ENCODE results near the gene ENO3.

Gene ENO3

DNA sequence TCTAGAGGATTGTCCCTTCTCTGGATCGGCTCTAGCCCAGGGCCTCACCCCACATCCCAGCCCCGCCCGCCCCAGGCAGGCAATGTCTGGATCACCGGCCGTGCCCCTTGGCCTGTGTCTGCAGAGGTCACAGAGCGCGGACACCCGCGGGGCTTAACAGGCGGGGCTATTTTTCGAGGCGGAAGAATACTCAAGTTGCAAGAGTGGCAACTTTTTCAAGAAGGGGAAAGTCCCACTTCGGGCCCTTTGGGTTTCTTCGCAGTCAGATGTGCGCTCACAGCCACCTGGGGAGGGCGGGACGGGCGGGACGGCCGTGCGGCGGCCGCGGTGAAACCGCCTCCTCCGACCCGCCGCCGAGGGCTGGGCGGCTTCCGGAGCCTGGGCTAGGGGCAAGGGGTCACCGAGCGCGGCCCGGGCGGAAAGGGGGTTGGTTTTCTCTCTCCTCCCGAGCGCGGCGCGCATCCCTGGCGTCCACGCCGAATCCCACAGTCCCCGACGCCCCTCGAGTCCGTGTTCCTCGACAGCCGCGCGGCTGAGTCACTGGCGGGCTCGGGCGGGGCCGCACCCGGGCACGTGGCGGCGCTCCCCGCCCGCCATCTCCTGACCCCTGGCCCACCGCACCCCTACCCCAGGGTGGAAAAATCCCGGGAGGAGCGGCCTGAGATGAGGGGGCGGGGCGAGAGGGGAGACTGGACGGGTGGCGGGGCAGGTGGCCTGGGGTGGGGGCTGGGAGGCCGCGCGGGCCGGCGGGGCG lies 1.4 kb upstream of the ENO3 start:
- no peak for DNase-seq (ENCODE audit: low read depth, low spot score)

DNA sequence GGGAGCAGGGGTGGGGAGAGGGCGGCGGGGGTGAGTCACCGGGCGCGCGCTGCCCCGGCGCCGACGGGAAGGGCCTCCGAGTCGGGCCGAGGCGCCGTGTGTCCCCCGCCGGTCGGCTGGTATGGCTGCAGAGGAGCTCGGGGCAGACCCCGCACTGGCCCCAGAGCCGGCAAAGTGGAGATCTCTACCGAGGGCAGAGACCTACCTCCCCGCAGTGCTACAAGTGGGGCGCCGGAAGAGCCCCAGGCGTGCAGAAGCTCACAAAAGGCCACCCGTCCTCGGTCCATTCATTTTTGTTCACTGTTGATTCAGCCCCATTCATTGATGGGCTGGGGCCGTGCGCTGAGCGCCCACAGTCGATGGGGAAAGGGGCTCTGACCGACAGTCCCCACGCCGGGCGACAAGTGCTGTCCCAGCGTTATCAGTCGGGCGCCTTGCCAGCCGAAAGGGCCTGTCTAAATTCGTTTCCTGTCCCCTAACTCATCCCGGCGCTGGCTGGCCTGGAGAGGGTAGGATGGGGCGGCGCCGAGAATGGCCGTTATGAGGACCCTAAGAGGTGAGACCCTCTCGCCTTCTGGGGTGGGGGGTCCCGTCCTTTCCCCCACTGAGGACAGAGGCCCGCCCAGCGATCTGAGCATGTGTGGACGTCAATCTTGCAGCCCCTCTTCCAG lies 709 bp upstream of the ENO3 start:
- no peak for DNase-seq (ENCODE audit: low read depth, low spot score)

DNA sequence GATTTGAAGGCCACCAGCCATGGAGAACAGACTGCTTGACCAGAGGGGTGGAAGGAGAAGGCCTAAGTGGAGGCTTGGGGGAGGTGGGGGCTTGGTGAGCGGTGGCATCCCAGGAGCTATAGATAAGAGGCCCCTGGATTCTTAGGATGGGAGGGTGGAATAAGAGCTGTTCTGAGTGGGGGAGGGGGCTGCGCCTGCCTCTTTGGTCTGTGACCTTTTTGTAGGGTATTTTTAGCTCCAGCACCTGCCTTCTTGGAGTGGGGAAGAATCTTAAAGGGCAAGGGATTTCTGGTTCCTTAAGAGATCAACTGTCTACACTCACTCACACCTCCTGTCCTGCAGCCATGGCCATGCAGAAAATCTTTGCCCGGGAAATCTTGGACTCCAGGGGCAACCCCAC lies 567 bp downstream of the ENO3 start:
- no peak for DNase-seq (ENCODE audit: low read depth, low spot score)

DNA sequence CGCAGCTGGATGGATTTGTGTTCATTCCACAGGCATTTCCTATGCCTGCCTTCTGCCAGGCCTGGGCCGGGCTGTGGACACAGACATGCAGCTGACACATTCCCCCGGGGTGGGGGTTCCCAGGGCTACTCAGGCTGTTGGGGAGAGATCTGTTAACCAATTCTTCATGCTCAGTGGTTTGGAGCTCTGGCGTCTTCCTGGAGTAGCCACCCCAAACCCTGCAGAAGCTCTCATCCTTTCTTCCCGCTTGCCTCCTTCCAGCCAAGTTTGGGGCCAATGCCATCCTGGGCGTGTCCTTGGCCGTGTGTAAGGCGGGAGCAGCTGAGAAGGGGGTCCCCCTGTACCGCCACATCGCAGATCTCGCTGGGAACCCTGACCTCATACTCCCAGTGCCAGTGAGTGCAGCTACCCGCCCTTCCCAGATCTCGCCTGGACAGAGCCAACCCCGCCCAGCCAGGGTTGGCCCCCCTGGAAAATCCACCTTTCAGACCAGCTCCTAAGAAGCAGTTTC lies 2.6 kb downstream of the ENO3 start:
- no peak for DNase-seq (ENCODE audit: low read depth, low spot score)

DNA sequence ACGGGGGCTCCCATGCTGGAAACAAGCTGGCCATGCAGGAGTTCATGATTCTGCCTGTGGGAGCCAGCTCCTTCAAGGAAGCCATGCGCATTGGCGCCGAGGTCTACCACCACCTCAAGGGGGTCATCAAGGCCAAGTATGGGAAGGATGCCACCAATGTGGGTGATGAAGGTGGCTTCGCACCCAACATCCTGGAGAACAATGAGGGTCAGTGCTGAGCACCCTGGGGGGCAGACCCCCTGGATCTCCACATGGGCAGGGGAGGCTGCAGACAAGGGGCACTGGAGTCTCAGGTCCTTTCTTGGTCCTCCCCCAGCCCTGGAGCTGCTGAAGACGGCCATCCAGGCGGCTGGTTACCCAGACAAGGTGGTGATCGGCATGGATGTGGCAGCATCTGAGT lies 4.2 kb downstream of the ENO3 start:
- no peak for DNase-seq (ENCODE audit: low read depth, low spot score)

DNA sequence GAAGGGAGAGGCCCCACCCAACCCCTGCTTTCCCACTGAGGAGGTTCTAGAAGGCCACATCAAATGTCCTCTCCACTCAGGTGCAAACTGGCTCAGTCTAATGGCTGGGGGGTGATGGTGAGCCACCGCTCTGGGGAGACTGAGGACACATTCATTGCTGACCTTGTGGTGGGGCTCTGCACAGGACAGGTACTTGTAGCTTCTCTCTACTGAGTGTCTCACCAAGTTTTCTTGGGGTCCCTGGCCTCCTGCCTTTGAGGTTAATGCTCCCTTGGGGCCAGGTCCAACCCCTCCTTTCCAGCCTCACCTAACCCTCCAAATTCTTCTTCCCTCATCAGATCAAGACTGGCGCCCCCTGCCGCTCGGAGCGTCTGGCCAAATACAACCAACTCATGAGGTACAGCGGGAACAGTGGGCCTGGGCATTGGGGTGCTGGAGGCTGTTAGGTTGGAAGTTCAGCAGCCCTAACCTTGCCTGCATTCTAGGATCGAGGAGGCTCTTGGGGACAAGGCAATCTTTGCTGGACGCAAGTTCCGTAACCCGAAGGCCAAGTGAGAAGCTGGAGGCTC lies 5.7 kb downstream of the ENO3 start:
- DNase-seq (ENCODE audit: low read depth, low spot score), result no peak

DNA sequence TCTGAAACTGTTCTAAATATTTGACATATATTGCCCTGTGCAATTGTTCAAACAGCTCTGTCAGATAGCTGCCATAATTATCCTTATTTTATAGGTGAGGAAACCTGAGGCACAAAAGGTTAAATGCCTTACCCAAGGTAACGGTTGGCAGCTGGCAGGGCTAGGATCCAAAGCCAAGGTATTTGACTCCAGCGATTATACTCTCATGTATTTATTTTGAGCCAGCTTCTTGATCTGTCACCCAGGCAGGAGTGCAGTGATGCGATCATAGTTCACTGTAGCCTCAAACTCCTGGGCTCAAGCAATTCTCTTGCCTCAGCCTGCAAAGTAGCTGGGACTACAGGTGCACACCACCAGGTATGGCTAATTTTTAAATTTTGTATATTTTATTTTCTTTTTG lies 7.2 kb downstream of the ENO3 start:
- no peak for DNase-seq (ENCODE audit: low read depth, low spot score)

DNA sequence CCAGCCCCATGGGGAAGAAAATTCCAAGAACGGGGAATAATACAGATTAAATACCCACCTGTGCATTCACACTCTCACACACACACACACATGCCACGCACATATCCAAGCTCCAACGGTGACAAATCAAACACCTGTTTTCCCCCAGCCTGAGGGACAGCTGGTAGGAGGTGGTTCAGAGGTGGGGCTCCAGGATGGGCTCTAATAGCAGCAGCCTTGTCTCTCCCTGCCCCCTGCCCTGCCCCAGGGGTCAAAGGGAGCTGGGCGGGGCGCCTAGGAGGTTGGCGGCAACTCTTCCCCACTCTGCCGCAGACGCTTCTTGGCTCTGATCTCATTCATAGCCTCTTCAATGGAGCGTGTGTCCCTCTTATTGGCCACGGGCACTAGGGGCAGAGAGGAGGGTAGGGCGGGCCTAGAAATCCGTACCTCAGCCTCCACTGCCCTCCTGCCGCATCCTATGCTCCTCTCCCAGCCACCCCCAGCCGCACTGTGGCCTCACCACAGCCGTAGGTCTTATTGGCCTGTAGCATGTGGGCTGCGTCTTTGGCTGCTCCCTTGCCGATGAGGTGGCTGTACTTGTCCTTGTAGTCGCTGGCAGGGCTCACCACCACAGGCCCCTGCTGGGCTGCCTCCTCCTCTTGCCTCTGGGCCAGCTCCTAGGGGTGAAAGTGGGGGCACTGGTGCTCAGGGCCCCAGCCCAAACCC lies 8.5 kb downstream of the ENO3 start:
- DNase-seq (ENCODE audit: low read depth, low spot score), result no peak

DNA sequence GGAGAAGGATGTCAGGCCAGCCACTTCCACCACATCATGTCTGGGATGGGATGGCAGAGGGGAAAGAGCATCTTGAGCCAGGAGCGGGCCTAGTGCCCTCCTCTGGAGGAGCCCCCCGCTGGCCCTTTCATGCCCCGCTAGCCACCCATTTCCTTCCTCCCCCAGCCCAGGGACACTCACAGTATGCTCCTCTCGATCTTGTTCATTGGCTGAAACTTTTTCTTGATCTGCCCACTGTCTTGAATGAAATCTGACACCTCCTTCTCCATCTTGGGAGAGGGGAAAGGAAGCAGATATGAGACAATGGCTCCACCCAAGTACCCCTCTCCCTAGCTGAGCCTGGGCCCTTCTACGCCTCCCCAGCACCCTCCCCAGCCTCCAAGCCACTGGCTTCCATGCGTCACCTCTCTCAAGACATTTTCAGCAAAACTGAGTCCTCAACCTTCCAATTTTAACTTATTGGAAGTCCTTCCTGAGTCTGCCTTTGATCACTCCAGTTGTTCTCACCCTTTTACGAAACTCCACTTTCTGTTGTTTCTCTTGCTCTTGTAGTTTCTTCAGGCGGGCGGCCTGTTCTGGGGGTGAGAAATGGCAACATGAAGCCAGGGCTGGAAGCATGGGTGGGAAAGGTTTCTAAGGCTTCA lies 9.5 kb downstream of the ENO3 start:
- DNase-seq (ENCODE audit: low read depth, low spot score), result no peak

DNA sequence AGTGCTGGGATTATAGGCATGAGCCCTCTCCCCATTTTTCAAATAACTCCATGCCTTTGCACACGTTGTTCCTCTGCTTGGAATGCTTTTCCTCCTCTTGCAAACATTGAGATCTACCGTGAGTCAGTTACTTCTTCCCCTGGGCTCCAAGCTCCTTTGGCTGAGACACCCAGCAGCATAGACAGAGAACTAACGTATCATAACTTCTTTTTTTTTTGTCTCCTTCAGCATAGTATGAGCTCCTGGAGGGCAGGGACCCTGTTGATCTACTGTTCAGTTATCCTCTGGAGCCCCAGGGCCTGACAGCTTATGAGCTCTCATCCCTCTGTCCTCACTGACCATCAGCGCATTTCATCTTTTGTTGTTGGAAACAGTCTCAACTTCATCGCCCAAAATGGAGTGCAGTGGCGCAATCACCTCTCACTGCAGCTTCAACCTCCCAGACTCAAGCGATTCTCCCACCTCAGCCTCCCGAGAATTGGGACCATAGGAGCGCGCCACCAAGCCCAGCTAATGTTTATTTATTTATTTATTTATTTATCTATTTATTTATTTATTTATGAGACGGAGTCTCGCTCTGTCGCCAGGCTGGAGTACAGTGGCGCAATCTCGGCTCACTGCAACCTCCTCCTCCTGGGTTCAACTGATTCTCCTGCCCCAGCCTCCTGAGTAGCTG lies 14.5 kb downstream of the ENO3 start:
- DNase-seq (ENCODE audit: low read depth, low spot score), result no peak

DNA sequence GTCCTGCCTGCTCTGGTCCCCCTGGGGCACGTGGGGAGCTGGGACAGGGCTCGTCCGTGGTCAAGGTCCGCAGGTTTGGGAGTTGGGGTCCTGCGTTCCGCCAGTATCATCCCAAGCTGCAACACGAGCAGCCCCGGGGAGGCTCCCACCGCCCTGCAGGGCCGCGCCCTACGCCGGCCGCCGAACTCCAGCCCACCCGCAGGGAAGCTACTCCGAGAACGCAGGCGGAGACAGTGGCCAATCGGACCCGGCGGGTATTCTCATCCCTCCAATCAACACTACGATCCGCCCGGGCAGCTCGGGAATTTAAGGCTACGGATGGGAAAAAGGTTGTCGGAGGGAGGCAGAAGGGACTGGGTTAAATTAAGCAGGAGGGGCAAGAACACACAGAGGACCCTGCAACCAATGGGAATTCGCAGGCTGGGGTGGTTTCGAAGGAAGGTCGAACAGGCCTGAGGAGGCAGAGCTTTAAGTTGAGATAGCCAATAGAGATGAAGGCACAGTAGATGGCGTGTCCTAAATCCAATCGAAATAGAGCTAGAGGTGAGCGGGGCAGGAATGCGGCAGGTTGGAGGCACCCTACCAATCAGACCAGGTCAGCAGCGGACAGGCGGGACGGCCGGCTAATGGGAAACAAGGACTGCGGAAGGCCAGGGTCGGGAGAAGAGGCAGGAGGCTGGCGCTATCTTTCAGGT lies 16.1 kb downstream of the ENO3 start:
- DNase-seq (ENCODE audit: low read depth, low spot score), result peak; percentile 100

DNA sequence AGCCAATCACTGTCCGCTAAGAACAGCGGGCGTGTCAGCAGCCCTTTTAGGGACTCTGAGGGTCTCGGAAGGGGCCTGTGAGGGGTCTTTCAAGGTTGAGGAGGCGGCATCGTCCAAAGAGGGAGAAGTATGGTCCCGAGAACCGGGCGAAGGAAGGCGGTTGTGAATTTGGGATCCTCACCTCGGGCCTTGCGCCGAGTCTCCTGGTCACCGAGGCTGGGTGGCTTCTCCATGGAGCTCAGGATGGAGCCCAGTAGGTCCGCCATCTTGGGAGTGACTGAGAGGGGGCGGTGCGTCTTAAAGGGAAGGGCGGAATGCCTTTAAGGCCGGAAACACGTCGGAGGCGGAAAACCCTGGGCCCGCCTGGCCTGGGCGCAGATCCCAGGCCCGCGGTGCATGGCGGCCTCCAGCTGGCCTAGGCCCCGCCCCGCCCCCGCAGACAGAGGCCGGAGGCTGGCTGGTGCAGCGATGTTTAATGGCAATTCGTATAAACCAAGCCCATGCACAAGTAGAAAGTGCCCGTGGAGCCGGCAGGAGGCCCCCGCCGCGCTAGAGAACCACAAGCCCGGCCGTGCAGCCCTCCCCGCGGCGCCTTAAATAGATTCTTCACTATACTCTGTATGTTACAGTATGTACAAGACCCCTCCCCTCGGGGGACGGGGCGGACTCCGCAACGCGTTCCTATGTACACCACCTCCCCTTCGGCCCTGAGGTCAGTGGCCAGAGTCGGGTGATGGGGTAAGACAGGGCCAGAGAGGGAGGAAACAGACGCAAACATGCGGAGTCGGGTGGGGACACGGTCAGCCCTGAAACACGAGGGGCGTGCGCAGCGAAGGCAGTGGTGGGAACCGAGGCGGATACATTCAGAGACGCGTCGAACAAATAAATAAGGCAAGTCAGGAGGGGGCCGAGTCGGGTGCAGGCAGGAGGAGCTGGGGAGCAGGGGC lies 16.9 kb downstream of the ENO3 start, which contains the start of gene SPAG7:
SPAG7 (minus strand) TSS at position 279 of the 947 bp plus-strand sequence; CDS start at position 266, 13 bp downstream.
- DNase-seq (ENCODE audit: low read depth, low spot score), result peak; percentile 98

DNA sequence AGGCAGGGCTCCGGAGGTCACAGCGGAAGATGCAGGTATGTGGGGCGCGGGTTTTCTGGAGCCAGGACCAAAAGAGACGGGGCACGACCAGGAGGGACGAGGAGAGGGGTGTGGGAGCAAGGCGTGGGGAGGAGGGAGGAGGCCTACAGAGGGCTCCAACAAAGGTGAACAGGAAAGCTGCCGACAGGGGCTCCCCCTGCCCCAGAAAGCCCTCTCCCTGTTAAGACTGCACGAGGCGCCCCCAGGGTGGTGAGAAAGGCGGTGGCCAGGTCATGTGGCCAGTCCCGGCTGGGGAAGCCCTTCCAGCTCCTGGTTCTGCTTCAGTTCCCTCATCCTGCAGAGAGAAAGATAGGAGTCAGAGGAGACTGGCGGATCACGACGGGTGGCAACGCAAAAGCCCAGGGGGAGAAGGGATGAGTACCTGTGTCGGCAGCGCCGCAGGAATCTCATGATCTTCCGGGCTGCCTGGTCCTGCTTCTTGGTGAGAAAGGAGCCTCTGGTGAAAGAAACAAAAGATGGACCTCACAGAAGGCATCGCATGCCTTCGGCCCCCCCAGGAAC lies 17.6 kb downstream of the ENO3 start:
- DNase-seq (ENCODE audit: low read depth, low spot score), result no peak

DNA sequence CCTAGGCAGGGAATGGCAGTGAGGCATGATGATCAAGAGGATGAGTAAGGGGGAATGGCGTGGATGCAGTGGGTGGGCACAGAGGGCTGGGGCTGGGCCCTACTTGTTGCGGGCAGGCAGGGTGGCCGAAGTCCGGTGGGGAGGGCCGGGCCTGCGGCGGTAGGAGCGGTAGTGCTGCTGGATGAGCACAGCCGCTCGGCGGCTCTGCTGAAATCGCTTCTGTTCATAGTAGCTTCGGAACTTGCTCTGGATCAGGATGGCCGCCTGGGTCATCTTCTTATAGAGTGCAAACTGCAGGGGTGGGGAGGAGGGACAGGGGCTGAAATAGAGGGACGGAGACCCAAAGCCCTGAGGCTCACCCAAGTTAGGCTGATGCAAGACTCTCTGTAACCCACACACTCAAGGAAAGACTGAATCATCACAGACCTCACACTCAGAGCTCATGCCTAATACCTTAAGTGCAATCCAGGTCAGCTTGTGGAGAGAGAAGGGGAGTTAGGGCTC lies 18.2 kb downstream of the ENO3 start:
- DNase-seq (ENCODE audit: low read depth, low spot score), result no peak

DNA sequence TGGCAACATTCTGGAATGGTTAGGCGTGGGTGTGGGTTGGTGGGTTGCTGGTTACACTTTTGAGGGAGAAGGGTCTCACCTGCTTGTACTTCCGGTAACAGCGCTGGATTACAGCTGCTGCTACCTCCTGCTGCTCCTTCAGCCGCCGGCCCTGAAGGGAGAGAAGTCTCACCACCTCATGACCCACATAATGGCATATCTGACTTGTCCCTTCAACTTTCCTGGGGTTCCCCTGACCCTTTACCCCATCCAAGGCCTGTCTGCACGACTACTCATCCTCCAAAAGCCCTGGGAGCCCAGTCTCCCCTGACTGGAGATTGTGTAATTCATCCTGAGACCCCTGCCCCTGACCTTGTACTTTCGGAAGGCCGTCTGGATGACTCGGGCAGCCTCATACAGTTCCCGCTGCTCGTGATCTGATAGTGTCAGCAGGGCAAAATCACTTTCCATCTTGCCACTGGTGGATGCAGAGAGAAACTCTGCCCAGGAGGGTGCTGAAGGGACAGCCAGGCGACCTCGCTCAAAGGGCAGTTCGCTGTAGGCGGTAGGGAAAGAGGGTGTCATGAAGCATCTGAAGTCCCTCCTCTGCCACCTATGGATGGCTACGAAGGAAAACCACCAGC lies 18.7 kb downstream of the ENO3 start:
- DNase-seq (ENCODE audit: low read depth, low spot score), result no peak

DNA sequence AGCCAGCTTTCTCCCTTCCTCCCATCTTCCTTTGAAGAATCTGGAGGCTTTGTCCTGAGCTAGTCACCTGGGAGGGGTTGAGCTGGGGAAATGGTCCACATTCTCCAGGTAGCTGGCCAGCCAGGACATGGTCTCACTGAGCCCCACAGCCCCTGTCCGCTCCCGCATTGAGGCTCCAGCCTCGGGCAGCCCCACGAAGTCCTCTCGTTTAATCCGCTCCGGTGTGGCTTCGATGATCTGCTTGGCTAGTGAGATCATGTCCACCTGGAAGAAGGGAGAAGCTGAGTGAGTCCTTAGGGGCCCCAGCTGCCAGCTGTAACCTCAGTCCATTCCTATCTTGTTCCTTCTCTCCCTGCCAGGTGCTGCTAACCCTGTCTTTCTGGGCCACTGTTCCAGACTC lies 19.4 kb downstream of the ENO3 start:
- no peak for DNase-seq (ENCODE audit: low read depth, low spot score)

DNA sequence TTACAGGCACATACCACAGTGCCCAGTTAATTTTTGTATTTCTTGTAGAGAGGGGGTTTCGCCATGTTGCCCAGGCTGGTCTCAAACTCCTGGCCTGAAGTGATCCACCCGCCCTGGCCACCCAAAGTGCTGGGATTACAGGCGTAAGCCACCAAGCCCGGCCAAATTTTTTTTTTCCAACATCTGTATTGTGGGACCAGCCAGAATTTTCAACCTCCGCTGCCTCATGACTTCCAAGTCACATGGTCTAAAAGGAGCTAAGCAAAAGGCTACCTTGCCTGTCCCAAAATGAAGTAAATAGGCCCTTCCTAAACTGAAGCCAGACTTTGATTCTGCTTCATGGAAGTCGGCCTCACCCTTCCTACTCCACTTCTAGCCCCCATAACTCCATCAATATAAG lies 20.9 kb downstream of the ENO3 start:
- no peak for DNase-seq (ENCODE audit: low read depth, low spot score)

DNA sequence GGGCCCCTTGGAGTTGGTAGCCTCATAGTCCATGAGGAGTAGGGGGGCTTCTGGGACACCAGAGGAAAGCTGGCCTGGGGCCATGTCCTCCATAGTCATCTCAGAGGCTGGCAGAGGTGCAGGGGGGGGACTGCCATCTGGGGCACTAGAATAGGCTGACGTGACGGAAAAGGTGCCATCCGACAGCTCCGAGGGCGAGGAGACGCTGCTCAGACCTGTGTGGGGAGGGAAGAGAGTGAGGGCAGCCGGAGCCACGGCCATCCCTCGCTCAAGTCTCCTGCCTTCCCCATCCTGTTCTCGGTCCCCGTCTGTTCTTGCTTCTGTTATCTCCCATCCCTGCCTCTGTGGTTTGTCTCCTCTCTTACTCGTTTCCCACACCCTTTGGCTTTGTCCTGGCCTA lies 21.4 kb downstream of the ENO3 start:
- no peak for DNase-seq (ENCODE audit: low read depth, low spot score)

Data from brain pericyte (primary cell).